Measurements from ENCODE around the gene AKAP6.

AKAP6 gene

GRCh38 chr14:32510815-32511214 is 181.7 kb downstream of the AKAP6 start:
- no peaks in the 10 kb centered on the region for H3K9me3 ChIP-seq (ENCODE audit: control insufficient read depth, insufficient read depth, low read length)
- H3K9me2 ChIP-seq (replicated peaks; ENCODE audit: control insufficient read depth, low read length): no peaks in the 10 kb centered on the region
- peaks cover 6% of the 10 kb centered on the region for H3K27me3 ChIP-seq (ENCODE audit: control insufficient read depth, low read length)
- H3K27ac ChIP-seq (ENCODE audit: low read depth, low read length): no peak overlapping the region
- no peak overlapping the region for H3K4me3 ChIP-seq (ENCODE audit: low read length)
- no peak for TF ChIP-seq CTCF (IDR thresholded peaks at IDR 0.05; ENCODE audit: low read depth, low read length, poor library complexity, severe bottlenecking)
- H4K20me1 ChIP-seq (ENCODE audit: control insufficient read depth, insufficient read depth, low read depth, low read length): no peaks in the 10 kb centered on the region
- no peaks in the 10 kb centered on the region for H3K4me1 ChIP-seq (ENCODE audit: control insufficient read depth, low read length)
- H3F3A ChIP-seq (ENCODE audit: control insufficient read depth, insufficient read depth): no peaks in the 10 kb centered on the region
- H3K4me2 ChIP-seq (ENCODE audit: low read length): no peak overlapping the region
- H3K79me2 ChIP-seq (ENCODE audit: control insufficient read depth, low read length): no peaks in the 10 kb centered on the region
- H3K36me3 ChIP-seq (ENCODE audit: control insufficient read depth, low read length): no peaks in the 10 kb centered on the region

GRCh38 chr14:32512348-32512747 is 183.2 kb downstream of the AKAP6 start:
- Histone ChIP-seq H3K4me3 (ENCODE audit: low read length) (no peak overlapping the region), H4K20me1 (ENCODE audit: control insufficient read depth, insufficient read depth, low read depth, low read length) (no peaks in the 10 kb centered on the region)

GRCh38 chr14:32512813-32513212 is 183.7 kb downstream of the AKAP6 start:
- Histone ChIP-seq H3K4me3 (ENCODE audit: low read length) (no peak overlapping the region), H4K20me1 (ENCODE audit: control insufficient read depth, insufficient read depth, low read depth, low read length) (no peaks in the 10 kb centered on the region), H3K4me1 (ENCODE audit: control insufficient read depth, low read length) (no peaks in the 10 kb centered on the region)

More at GRCh38 chr14:32512348-32512747, 183.2 kb downstream of the AKAP6 start:
- Histone ChIP-seq H3K79me2 (ENCODE audit: control insufficient read depth, low read length) (no peaks in the 10 kb centered on the region), H3K4me2 (ENCODE audit: low read length) (no peak overlapping the region), H3K9me2 (replicated peaks; ENCODE audit: control insufficient read depth, low read length) (no peaks in the 10 kb centered on the region), H3K4me1 (ENCODE audit: control insufficient read depth, low read length) (no peaks in the 10 kb centered on the region), H3K36me3 (ENCODE audit: control insufficient read depth, low read length) (no peaks in the 10 kb centered on the region), H3K27me3 (ENCODE audit: control insufficient read depth, low read length) (peaks cover 12% of the 10 kb centered on the region), H3K27ac (ENCODE audit: low read depth, low read length) (no peak overlapping the region), H3K9me3 (ENCODE audit: control insufficient read depth, insufficient read depth, low read length) (no peaks in the 10 kb centered on the region), H3F3A (ENCODE audit: control insufficient read depth, insufficient read depth) (no peaks in the 10 kb centered on the region)
- TF ChIP-seq CTCF (IDR thresholded peaks at IDR 0.05; ENCODE audit: low read depth, low read length, poor library complexity, severe bottlenecking): no peak
- no peak for TF ChIP-seq EZH2phosphoT487 (IDR thresholded peaks at IDR 0.05; ENCODE audit: borderline replicate concordance, low read length)

More at GRCh38 chr14:32512813-32513212, 183.7 kb downstream of the AKAP6 start:
- peaks cover 12% of the 10 kb centered on the region for H3K27me3 ChIP-seq (ENCODE audit: control insufficient read depth, low read length)
- H3K9me3 ChIP-seq (ENCODE audit: control insufficient read depth, insufficient read depth, low read length): no peaks in the 10 kb centered on the region
- no peaks in the 10 kb centered on the region for H3K9me2 ChIP-seq (replicated peaks; ENCODE audit: control insufficient read depth, low read length)
- TF ChIP-seq EZH2phosphoT487 (IDR thresholded peaks at IDR 0.05; ENCODE audit: borderline replicate concordance, low read length) (no peak), CTCF (IDR thresholded peaks at IDR 0.05; ENCODE audit: low read depth, low read length, poor library complexity, severe bottlenecking) (no peak)
- no peak overlapping the region for H3K4me2 ChIP-seq (ENCODE audit: low read length)
- no peaks in the 10 kb centered on the region for H3K79me2 ChIP-seq (ENCODE audit: control insufficient read depth, low read length)
- H3K27ac ChIP-seq (ENCODE audit: low read depth, low read length): no peak overlapping the region
- H3K36me3 ChIP-seq (ENCODE audit: control insufficient read depth, low read length): no peaks in the 10 kb centered on the region
- no peaks in the 10 kb centered on the region for H3F3A ChIP-seq (ENCODE audit: control insufficient read depth, insufficient read depth)
